Left renal cortex interstitium (tissue), 4 donors: ENCODE results near the gene ZBTB20. TPM values are rescaled to one million over a fixed set of nuclear protein-coding genes. Genes with fewer than 3 reads are reported as not detected.

Experiments used
- DNase-seq, 4 donors: peaks; one replicate each; pipeline ENCODE4 v3.0.0-alpha.2; 2013; ENCODE audit warnings: low read depth in 4 of 4, low spot score in 2 of 4, missing footprints in 1 of 4
- polyA plus RNA-seq, 4 donors: library from polyadenylated mRNA; unstranded; fragments of 120-200 nt; gene quantifications; one replicate each; pipeline ENCODE4 v1.2.1, GENCODE V29; 2013; ENCODE audit not compliant: insufficient read length in 4 of 4

ZBTB20 gene
- polyA plus RNA-seq, 4 donors = 4.5 to 6.5 (median 5.8) TPM

- DNase-seq = no peak
These were observed 350.3 kb downstream of the ZBTB20 start for GRCh38 chr3:114796796-114797195.

GRCh38 chr3:114794894-114795630 is 352.0 kb downstream of the ZBTB20 start:
- DNase-seq = no peak

DNA sequence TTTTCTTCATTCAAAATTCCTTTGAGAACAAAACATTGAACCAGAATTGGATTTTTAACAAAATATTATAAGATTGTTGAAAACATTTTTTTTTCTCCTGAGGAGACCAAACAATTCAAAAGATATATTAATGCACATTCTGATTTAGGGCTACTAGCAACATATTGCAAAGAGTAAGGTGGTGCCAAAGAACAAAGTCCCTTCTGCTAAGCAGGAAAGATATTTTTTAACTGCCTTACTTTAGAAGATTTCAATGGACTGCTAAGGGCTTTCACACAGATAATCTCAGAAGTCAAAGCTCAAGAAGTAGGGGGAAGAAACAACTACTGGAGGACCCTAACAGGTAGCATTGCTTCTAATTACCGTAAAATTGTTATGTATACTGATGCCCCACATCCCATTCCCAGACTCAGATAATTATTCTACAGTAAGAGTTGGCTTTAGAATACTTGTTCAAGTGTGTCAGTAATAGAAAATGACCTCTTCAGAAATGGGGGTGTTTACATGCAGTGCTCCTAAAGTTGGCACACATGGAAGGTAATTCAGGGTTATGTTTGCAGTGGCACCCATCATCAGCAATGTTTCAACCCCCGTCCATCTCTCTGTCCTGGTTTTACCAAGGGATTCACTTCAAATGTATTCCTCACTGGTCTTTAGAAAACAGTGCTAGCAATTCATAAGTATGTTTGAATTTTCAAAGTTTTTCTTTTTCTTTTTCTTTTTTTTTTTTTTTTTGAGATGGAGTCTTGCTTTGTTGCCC is 354.7 kb downstream of the ZBTB20 start:
- DNase-seq = no peak

DNA sequence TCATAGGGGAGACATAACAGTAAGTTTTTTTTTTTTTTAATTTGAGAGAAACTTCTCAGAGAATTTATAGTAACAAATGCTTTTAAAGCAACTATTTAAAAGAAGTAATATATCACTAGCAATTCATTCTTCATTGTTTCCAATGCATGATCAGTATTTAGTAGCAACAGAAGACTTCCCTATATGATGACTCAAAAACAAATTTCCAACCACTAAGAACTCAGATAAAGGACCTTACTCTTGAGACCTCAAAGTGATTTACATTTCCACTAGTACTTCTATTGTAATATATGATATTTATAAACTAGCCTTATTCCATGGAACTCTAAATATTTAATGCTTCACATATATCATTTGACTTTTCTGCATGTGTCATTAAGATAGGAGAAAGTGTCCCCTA is 356.3 kb downstream of the ZBTB20 start:
- DNase-seq = no peak

GRCh38 chr3:114789803-114790202 is 357.3 kb downstream of the ZBTB20 start:
- DNase-seq = no peak

GRCh38 chr3:114775395-114775794 is 371.7 kb downstream of the ZBTB20 start:
- no peak for DNase-seq

GRCh38 chr3:114770874-114771273 is 376.2 kb downstream of the ZBTB20 start:
- DNase-seq = no peak

DNA sequence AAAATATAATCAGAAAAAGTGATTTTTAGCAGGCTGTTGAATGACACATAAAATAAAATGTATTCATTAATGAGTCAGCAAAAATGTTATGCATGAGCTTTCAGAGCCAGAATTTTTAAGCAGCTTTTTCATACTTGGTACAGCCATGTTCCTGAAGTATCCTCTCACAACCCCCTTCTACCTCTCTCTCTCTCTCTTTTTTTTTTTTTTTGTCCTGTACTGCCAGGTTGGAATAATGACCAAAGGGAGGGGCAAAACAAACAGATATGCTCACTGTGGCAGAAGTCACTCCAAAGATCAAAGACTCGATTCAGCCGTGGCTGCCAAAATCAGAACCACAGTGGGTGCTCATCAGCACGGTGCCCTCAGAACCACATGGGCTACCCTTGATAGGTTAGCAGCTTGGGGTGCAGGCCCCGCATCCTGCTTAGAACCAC is 383.0 kb downstream of the ZBTB20 start:
- no peak for DNase-seq

DNA sequence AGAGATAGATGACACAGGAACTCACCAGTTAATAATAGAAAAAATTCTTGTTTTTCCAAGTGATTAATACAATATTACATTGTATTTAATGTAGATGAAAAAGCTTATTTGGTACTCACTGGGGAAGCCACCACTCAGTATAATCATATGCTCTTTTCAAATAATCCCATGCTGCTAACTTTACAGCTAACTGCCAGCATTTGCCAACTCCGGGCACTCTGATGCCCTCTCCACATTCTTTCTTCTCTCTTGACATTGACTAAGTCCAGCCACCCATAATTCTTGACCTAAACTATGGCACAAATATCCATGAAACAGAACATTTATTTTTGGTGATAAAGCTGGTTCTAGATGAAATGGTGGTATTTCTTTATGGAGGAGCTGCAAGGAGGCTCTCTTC is 384.9 kb downstream of the ZBTB20 start:
- no peak for DNase-seq

DNA sequence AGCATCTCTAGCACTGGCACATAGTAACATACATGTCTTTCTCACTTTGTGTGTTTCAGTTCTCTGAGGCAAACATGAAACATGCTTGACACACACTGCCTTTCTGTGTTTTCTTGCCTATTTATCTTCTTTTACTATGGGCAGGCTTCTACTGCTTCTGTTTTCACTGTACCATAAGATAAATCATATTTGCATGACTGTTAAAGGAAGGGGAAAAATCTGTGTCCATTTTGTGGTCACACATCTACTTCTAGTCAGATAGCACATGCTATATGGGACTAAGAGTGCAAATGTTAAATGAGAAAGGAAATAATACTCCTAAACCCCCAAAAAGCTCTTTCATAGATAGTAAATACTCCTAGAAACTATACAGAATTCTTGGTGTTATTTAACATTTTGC is 386.4 kb downstream of the ZBTB20 start:
- no peak for DNase-seq

GRCh38 chr3:114758831-114759699 is 388.0 kb downstream of the ZBTB20 start:
- DNase-seq = no peak

GRCh38 chr3:114756506-114757279 is 390.4 kb downstream of the ZBTB20 start:
- no peak for DNase-seq

DNA sequence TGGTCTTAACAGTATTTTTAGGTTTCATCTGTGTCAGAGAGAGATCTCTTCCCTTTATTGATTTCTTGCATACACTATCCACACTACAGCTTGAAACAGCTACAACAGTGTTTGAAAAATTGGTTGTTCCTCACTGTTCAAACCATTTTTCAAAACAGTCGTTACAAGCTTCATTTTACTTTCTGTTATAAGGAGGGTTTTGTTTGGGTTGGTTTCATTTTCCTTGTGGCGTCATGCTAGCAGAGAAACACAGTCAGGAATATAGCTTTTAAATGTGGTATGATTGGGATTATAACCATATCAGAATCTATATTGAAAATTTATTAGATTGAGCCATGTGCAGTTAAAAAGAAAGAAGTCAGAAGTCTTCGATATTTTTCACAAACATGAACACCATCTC is 400.6 kb downstream of the ZBTB20 start:
- DNase-seq = no peak

GRCh38 chr3:114745322-114746240 is 401.5 kb downstream of the ZBTB20 start:
- DNase-seq = no peak

GRCh38 chr3:114743746-114744485 is 403.2 kb downstream of the ZBTB20 start:
- no peak for DNase-seq

DNA sequence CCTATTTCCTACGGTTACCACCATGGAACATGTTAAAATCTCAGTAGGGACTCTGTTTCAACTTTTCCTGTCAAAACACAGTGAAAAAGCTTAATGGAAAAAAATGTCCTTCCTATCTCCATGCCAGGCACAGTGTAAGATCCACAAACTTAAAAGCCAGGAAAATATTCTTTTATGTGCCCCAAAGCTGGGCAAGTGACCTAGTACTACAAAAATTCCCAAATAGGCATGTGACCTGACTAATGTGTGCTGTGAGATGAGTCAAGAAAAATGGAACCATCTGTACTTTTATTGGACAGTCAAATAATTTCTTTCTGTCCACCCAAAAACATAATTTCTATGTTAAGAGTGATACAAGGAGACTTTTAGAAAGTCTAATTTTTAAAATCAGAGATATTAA is 406.0 kb downstream of the ZBTB20 start:
- no peak for DNase-seq

DNA sequence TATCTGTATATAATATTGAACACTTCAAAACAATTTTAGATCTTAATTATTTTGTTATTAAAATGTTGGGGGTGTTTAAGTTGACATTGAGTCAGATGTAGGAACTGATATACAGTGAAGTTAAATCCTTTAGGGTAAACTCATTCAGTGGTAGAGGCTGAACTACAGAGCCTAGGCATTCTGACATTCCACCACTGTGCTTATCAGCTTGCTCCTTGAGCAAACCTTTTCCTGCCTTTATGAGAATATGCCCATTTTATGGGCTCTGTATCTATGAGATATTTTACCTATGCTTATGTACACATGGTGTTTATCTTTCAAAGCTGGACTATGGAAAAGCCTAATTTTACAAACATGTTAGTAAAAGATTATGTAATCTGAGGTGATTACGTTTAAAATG is 407.5 kb downstream of the ZBTB20 start:
- no peak for DNase-seq

GRCh38 chr3:114732353-114732752 is 414.7 kb downstream of the ZBTB20 start:
- no peak for DNase-seq

DNA sequence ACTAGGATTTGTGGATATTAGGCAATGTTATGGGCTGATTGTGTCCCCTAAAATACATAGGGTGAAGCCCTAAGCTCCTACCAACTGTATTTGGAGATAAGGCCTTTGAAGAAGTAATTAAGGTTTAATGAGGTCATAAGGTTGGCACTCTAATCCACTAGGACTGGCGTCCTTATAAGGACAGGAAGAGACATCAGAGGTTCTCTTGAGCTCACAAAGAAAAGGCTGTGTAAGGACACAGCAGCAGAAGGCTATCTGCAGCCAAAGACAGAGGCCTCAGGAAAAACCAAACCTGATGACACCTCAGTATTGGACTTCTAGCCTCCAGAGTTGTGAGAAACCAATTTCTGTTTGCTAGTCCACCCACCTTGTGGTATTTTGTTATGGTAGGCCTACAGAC is 416.7 kb downstream of the ZBTB20 start:
- DNase-seq = no peak
